Tibial artery (tissue), 4 donors: Measurements from ENCODE around the gene SAMD4A.

Experiments
- DNase-seq, 2 donors: peaks; one replicate each; pipeline ENCODE4 v3.0.0-alpha.2; 2019
- H3K27ac ChIP-seq, 2 donors: fragments of 200-600 bp; sonication (generic) in 1 of 2; 1 replicate in 1 of 2; 2 replicates in 1 of 2; pipeline ENCODE4 v1.5.1; 2018 to 2019; ENCODE audit warnings: mild to moderate bottlenecking in 1 of 2
- H3K27me3 ChIP-seq, 2 donors: fragments of 200-600 bp; sonication (generic) in 1 of 2; one replicate each; pipeline versions ENCODE4 v1.5.1 to v1.6.0; 2016 to 2019
- H3K36me3 ChIP-seq, 3 donors: fragments of 200-600 bp; sonication (generic) in 2 of 3; one replicate each; pipeline ENCODE4 v1.5.1; 2016 to 2019; ENCODE audit warnings: mild to moderate bottlenecking in 2 of 3
- H3K4me1 ChIP-seq, 4 donors: fragments of 200-600 bp; sonication (generic) in 2 of 4; 1 replicate in 3 of 4; 2 replicates in 1 of 4; pipeline ENCODE4 v1.5.1; 2016 to 2019
- H3K4me3 ChIP-seq, 2 donors: fragments of 200-600 bp; sonication (generic) in 1 of 2; 1 replicate in 1 of 2; 2 replicates in 1 of 2; pipeline ENCODE4 v1.5.1; 2018 to 2019; ENCODE audit warnings: mild to moderate bottlenecking in 2 of 2
- H3K9me3 ChIP-seq, 3 donors: fragments of 200-600 bp; sonication (generic) in 1 of 3; one replicate each; pipeline ENCODE4 v1.5.1; 2016 to 2019
- intact Hi-C: fragments of 100-400 bp; cut with DNase I; formaldehyde crosslinking; loops from one replicate; pipeline ENCODE4 v1.15.0; 2023; ENCODE audit warnings: low total_unique reads
- TF ChIP-seq, protein P1 (sequence below), 2 experiments: fragments of 200-600 bp in 1 of 2; fragments of 450-650 bp in 1 of 2; IDR thresholded peaks; one replicate each; pipeline ENCODE4 v1.5.1; 2017 to 2019; ENCODE audit warnings: antibody characterized with exemption in 2 of 2, mild to moderate bottlenecking in 1 of 2, moderate library complexity in 1 of 2

Gene SAMD4A

DNA sequence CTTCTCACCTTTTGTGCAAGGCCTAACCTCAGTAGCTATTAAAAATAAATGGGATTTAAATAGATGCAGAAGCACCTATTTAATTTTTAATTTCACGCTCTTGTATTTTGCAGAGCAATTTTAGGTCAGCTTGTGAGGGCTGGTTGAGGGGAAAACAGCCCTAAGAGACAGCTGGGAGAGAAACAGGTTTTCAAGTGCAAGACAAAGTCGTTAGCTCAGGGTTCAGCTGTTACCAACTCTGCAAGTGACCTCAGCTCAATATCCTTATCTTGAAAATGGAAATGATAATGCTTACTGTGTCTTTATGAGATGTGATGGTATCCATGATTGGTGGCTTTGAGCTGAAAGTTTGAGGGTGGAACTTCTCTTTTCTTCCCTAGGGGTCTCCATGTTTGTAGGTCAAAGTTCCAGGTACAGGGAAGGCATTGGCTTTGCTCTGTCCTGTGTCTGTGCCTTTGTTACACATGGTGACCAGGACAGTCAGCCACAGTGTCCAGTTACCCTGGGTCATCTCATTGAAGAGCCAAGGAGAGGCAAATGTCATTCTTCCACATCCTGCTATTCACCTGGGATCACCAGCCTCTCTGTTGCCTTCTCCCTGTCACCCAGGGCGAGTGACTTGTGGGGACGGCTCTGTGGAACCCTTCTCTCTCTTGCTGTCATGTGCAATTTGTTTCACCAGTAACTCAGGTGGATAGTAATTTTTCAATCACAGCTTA lies 100.3 kb downstream of the SAMD4A start:
- no peaks in the 10 kb centered on the region for H3K27me3 ChIP-seq
- DNase-seq, result no peak
- no peaks in the 10 kb centered on the region for H3K9me3 ChIP-seq
- H3K36me3 ChIP-seq, result no peaks in the 10 kb centered on the region
- TF ChIP-seq, protein P1, sequence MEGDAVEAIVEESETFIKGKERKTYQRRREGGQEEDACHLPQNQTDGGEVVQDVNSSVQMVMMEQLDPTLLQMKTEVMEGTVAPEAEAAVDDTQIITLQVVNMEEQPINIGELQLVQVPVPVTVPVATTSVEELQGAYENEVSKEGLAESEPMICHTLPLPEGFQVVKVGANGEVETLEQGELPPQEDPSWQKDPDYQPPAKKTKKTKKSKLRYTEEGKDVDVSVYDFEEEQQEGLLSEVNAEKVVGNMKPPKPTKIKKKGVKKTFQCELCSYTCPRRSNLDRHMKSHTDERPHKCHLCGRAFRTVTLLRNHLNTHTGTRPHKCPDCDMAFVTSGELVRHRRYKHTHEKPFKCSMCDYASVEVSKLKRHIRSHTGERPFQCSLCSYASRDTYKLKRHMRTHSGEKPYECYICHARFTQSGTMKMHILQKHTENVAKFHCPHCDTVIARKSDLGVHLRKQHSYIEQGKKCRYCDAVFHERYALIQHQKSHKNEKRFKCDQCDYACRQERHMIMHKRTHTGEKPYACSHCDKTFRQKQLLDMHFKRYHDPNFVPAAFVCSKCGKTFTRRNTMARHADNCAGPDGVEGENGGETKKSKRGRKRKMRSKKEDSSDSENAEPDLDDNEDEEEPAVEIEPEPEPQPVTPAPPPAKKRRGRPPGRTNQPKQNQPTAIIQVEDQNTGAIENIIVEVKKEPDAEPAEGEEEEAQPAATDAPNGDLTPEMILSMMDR (IDR thresholded peaks at IDR 0.05), result no peak
- H3K27ac ChIP-seq, result no peak overlapping the region
- intact Hi-C loops, result no loop called here
- no peak overlapping the region for H3K4me3 ChIP-seq
- H3K4me1 ChIP-seq, result peaks cover 0 to 62% (median 17%) of the 10 kb centered on the region in 4 donors

DNA sequence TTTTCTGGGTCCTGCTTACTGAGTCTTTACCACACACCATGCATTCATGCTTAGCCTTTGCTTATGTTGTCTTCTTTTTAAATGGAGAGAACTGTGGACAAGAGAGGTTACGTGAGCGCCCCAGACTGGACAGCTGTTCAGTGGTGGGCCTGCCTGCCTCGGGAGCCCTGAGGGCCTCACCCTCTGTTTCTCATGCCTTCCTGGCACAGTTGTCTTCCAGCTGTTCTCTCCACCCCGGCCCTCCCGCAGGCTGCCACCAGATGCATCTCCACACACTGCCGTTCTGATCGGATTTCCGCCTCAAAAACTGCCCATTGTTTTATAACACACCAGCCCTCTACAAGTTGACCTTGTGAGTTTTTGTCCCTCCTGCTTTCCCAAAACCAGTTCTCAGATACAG lies 100.8 kb downstream of the SAMD4A start:
- H3K4me1 ChIP-seq, result peaks cover 0 to 62% (median 23%) of the 10 kb centered on the region in 4 donors
- no peaks in the 10 kb centered on the region for H3K27me3 ChIP-seq
- intact Hi-C loops, result no loop called here
- H3K27ac ChIP-seq, result no peak overlapping the region
- TF ChIP-seq, protein P1 (IDR thresholded peaks at IDR 0.05), result no peak
- no peaks in the 10 kb centered on the region for H3K9me3 ChIP-seq
- no peaks in the 10 kb centered on the region for H3K36me3 ChIP-seq
- no peak overlapping the region for H3K4me3 ChIP-seq
- DNase-seq, result no peak

GRCh38 chr14:54669721-54670561 lies 103.0 kb downstream of the SAMD4A start:
- TF ChIP-seq, protein P1 (IDR thresholded peaks at IDR 0.05), result no peak
- Histone ChIP-seq H3K36me3 (no peaks in the 10 kb centered on the region), H3K4me1 (peaks cover 0 to 79% (median 37%) of the 10 kb centered on the region in 4 donors), H3K27me3 (no peaks in the 10 kb centered on the region), H3K4me3 (no peak overlapping the region), H3K27ac (peak overlapping the region; percentile 36 to 41), H3K9me3 (no peaks in the 10 kb centered on the region)
- intact Hi-C loops, result no loop called here
- no peak for DNase-seq

- no peak overlapping the region for H3K4me3 ChIP-seq
- no peaks in the 10 kb centered on the region for H3K9me3 ChIP-seq
- intact Hi-C loops, result no loop called here
- no peaks in the 10 kb centered on the region for H3K27me3 ChIP-seq
- peak overlapping the region; percentile 16 to 85 for H3K27ac ChIP-seq
- no peak for DNase-seq
- no peaks in the 10 kb centered on the region for H3K36me3 ChIP-seq
- H3K4me1 ChIP-seq, result peaks cover 0 to 85% (median 43%) of the 10 kb centered on the region in 4 donors
- TF ChIP-seq, protein P1 (IDR thresholded peaks at IDR 0.05), result no peak
Observed at GRCh38 chr14:54671537-54671936, 104.6 kb downstream of the SAMD4A start.

DNA sequence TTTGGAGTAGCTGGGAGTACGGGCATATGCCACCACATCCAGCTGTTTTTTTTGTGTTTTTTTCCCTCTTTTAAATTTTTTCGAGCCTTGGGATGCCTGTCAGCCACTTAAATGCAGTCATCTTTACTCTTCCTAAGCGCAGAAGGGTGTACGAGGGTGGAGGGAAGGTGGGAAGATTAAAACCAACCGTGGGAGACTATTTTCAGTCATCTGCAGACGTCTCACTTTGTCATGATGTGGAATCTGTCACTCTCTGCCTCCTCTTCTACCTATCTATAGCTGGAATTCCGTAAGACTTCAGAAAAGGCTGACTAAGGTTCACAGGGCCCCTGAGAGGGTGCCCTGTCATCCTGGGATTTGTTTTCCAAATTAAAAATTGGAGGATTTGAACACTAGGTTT lies 105.3 kb downstream of the SAMD4A start:
- Histone ChIP-seq H3K27ac (peak overlapping the region; percentile 73 to 85), H3K36me3 (no peaks in the 10 kb centered on the region), H3K27me3 (no peaks in the 10 kb centered on the region), H3K9me3 (no peaks in the 10 kb centered on the region), H3K4me3 (no peak overlapping the region), H3K4me1 (peaks cover 0 to 87% (median 48%) of the 10 kb centered on the region in 4 donors)
- intact Hi-C loops, result no loop called here
- no peak for DNase-seq
- TF ChIP-seq, protein P1 (IDR thresholded peaks at IDR 0.05), result no peak
